ENCODE data around the gene IRX4.

The IRX4 gene

GRCh38 chr5:1882337-1883119 is at the start of gene IRX4:
Gene IRX4, minus strand, starts transcription at chr5:1882925. Its CDS starts 278 bp downstream, at chr5:1882647.
- Histone ChIP-seq H3K36me3 (ENCODE audit: control insufficient read depth, insufficient read depth, low read length) (no peaks in the 10 kb centered on the region), H3K9ac (ENCODE audit: low read length) (no peak within 1 kb of the TSS), H3K4me3 (ENCODE audit: low read length) (peak within 1 kb of the TSS; percentile 8), H3K4me1 (ENCODE audit: control insufficient read depth, insufficient read depth, low read length) (peaks cover 2% of the 10 kb centered on the region), H3K27me3 (ENCODE audit: control insufficient read depth, insufficient read depth, low read length) (peaks cover 50% of the 10 kb centered on the region), H3K27ac (ENCODE audit: low read depth, low read length) (no peak within 1 kb of the TSS)

GRCh38 chr5:1931604-1932231 is 49.0 kb upstream of the IRX4 start:
- no peaks in the 10 kb centered on the region for H3K36me3 ChIP-seq (ENCODE audit: control insufficient read depth, insufficient read depth, low read length)
- no peak overlapping the region for H3K9ac ChIP-seq (ENCODE audit: low read length)
- no peaks in the 10 kb centered on the region for H3K4me1 ChIP-seq (ENCODE audit: control insufficient read depth, insufficient read depth, low read length)
- H3K27me3 ChIP-seq (ENCODE audit: control insufficient read depth, insufficient read depth, low read length), result no peaks in the 10 kb centered on the region
- H3K4me3 ChIP-seq (ENCODE audit: low read length), result peak overlapping the region; percentile 66
- peak overlapping the region; percentile 78 for H3K27ac ChIP-seq (ENCODE audit: low read depth, low read length)

GRCh38 chr5:1930880-1931603 is 48.3 kb upstream of the IRX4 start:
- no peak overlapping the region for H3K9ac ChIP-seq (ENCODE audit: low read length)
- H3K4me3 ChIP-seq (ENCODE audit: low read length), result peak overlapping the region; percentile 66
- H3K4me1 ChIP-seq (ENCODE audit: control insufficient read depth, insufficient read depth, low read length), result no peaks in the 10 kb centered on the region
- H3K36me3 ChIP-seq (ENCODE audit: control insufficient read depth, insufficient read depth, low read length), result no peaks in the 10 kb centered on the region
- peak overlapping the region; percentile 78 for H3K27ac ChIP-seq (ENCODE audit: low read depth, low read length)
- no peaks in the 10 kb centered on the region for H3K27me3 ChIP-seq (ENCODE audit: control insufficient read depth, insufficient read depth, low read length)

- no peaks in the 10 kb centered on the region for H3K4me1 ChIP-seq (ENCODE audit: control insufficient read depth, insufficient read depth, low read length)
- H3K27me3 ChIP-seq (ENCODE audit: control insufficient read depth, insufficient read depth, low read length), result no peaks in the 10 kb centered on the region
- H3K4me3 ChIP-seq (ENCODE audit: low read length), result peak overlapping the region; percentile 66
- no peaks in the 10 kb centered on the region for H3K36me3 ChIP-seq (ENCODE audit: control insufficient read depth, insufficient read depth, low read length)
- H3K27ac ChIP-seq (ENCODE audit: low read depth, low read length), result peak overlapping the region; percentile 78
- no peak overlapping the region for H3K9ac ChIP-seq (ENCODE audit: low read length)
Observed at GRCh38 chr5:1930501-1930879, 47.8 kb upstream of the IRX4 start.

GRCh38 chr5:1929108-1929991 is 46.6 kb upstream of the IRX4 start:
- no peaks in the 10 kb centered on the region for H3K36me3 ChIP-seq (ENCODE audit: control insufficient read depth, insufficient read depth, low read length)
- no peak overlapping the region for H3K9ac ChIP-seq (ENCODE audit: low read length)
- no peaks in the 10 kb centered on the region for H3K27me3 ChIP-seq (ENCODE audit: control insufficient read depth, insufficient read depth, low read length)
- no peak overlapping the region for H3K4me3 ChIP-seq (ENCODE audit: low read length)
- no peak overlapping the region for H3K27ac ChIP-seq (ENCODE audit: low read depth, low read length)
- H3K4me1 ChIP-seq (ENCODE audit: control insufficient read depth, insufficient read depth, low read length), result no peaks in the 10 kb centered on the region

- no peak overlapping the region for H3K27ac ChIP-seq (ENCODE audit: low read depth, low read length)
- no peak overlapping the region for H3K9ac ChIP-seq (ENCODE audit: low read length)
- H3K4me1 ChIP-seq (ENCODE audit: control insufficient read depth, insufficient read depth, low read length), result no peaks in the 10 kb centered on the region
- no peaks in the 10 kb centered on the region for H3K36me3 ChIP-seq (ENCODE audit: control insufficient read depth, insufficient read depth, low read length)
- H3K4me3 ChIP-seq (ENCODE audit: low read length), result no peak overlapping the region
- H3K27me3 ChIP-seq (ENCODE audit: control insufficient read depth, insufficient read depth, low read length), result no peaks in the 10 kb centered on the region
Observed at GRCh38 chr5:1926471-1927341, 44.0 kb upstream of the IRX4 start.

GRCh38 chr5:1926071-1926440 is 43.3 kb upstream of the IRX4 start:
- H3K36me3 ChIP-seq (ENCODE audit: control insufficient read depth, insufficient read depth, low read length), result no peaks in the 10 kb centered on the region
- no peak overlapping the region for H3K4me3 ChIP-seq (ENCODE audit: low read length)
- no peak overlapping the region for H3K27ac ChIP-seq (ENCODE audit: low read depth, low read length)
- H3K4me1 ChIP-seq (ENCODE audit: control insufficient read depth, insufficient read depth, low read length), result no peaks in the 10 kb centered on the region
- H3K27me3 ChIP-seq (ENCODE audit: control insufficient read depth, insufficient read depth, low read length), result no peaks in the 10 kb centered on the region
- H3K9ac ChIP-seq (ENCODE audit: low read length), result no peak overlapping the region

- Histone ChIP-seq H3K36me3 (ENCODE audit: control insufficient read depth, insufficient read depth, low read length) (no peaks in the 10 kb centered on the region), H3K9ac (ENCODE audit: low read length) (no peak overlapping the region)
Observed at GRCh38 chr5:1925111-1926070, 42.7 kb upstream of the IRX4 start.

GRCh38 chr5:1923766-1924165 is 41.0 kb upstream of the IRX4 start:
- no peaks in the 10 kb centered on the region for H3K27me3 ChIP-seq (ENCODE audit: control insufficient read depth, insufficient read depth, low read length)
- H3K36me3 ChIP-seq (ENCODE audit: control insufficient read depth, insufficient read depth, low read length), result no peaks in the 10 kb centered on the region
- H3K9ac ChIP-seq (ENCODE audit: low read length), result no peak overlapping the region
- no peak overlapping the region for H3K4me3 ChIP-seq (ENCODE audit: low read length)
- no peaks in the 10 kb centered on the region for H3K4me1 ChIP-seq (ENCODE audit: control insufficient read depth, insufficient read depth, low read length)
- no peak overlapping the region for H3K27ac ChIP-seq (ENCODE audit: low read depth, low read length)

More at GRCh38 chr5:1925111-1926070, 42.7 kb upstream of the IRX4 start:
- H3K4me3 ChIP-seq (ENCODE audit: low read length), result no peak overlapping the region
- no peaks in the 10 kb centered on the region for H3K27me3 ChIP-seq (ENCODE audit: control insufficient read depth, insufficient read depth, low read length)
- no peaks in the 10 kb centered on the region for H3K4me1 ChIP-seq (ENCODE audit: control insufficient read depth, insufficient read depth, low read length)
- no peak overlapping the region for H3K27ac ChIP-seq (ENCODE audit: low read depth, low read length)

GRCh38 chr5:1923341-1923740 is 40.6 kb upstream of the IRX4 start:
- Histone ChIP-seq H3K27ac (ENCODE audit: low read depth, low read length) (no peak overlapping the region), H3K9ac (ENCODE audit: low read length) (no peak overlapping the region), H3K36me3 (ENCODE audit: control insufficient read depth, insufficient read depth, low read length) (no peaks in the 10 kb centered on the region), H3K4me1 (ENCODE audit: control insufficient read depth, insufficient read depth, low read length) (no peaks in the 10 kb centered on the region), H3K27me3 (ENCODE audit: control insufficient read depth, insufficient read depth, low read length) (no peaks in the 10 kb centered on the region), H3K4me3 (ENCODE audit: low read length) (no peak overlapping the region)

Measured in rectal smooth muscle tissue (tissue), 1 donor.